Omental fat pad (tissue), 4 donors: ENCODE measurements around the gene MTCL1. TPM values are rescaled to one million over a fixed set of nuclear protein-coding genes. Genes with fewer than 3 reads are reported as not detected.

ENCODE experiments used
- ATAC-seq: fragments of 150-250 bp; one replicate; pipeline ENCODE4 v1.9.1; 2016; ENCODE audit warnings: mild to moderate bottlenecking, moderate library complexity; ENCODE audit not compliant: low FRiP score
- DNase-seq: peaks from one replicate; pipeline ENCODE4 v3.0.0-alpha.2; 2019; ENCODE audit warnings: low spot score
- total RNA-seq, 4 donors: library from RNA; depleted of rRNA; stranded (reverse); fragments of >200 nt; gene quantifications; one replicate each; pipeline ENCODE4 v1.1.0, GENCODE V29; 2016
- TF ChIP-seq, protein P1 (sequence below), 3 donors: fragments of 450-650 bp; IDR thresholded peaks; one replicate each; pipeline ENCODE4 v1.5.1; 2016 to 2017; ENCODE audit warnings: antibody characterized with exemption in 3 of 3, mild to moderate bottlenecking in 3 of 3, moderate library complexity in 2 of 3

MTCL1 gene
- total RNA-seq, 4 donors from 2014 or later: 1.6 to 3.5 (median 2.0) TPM

DNA sequence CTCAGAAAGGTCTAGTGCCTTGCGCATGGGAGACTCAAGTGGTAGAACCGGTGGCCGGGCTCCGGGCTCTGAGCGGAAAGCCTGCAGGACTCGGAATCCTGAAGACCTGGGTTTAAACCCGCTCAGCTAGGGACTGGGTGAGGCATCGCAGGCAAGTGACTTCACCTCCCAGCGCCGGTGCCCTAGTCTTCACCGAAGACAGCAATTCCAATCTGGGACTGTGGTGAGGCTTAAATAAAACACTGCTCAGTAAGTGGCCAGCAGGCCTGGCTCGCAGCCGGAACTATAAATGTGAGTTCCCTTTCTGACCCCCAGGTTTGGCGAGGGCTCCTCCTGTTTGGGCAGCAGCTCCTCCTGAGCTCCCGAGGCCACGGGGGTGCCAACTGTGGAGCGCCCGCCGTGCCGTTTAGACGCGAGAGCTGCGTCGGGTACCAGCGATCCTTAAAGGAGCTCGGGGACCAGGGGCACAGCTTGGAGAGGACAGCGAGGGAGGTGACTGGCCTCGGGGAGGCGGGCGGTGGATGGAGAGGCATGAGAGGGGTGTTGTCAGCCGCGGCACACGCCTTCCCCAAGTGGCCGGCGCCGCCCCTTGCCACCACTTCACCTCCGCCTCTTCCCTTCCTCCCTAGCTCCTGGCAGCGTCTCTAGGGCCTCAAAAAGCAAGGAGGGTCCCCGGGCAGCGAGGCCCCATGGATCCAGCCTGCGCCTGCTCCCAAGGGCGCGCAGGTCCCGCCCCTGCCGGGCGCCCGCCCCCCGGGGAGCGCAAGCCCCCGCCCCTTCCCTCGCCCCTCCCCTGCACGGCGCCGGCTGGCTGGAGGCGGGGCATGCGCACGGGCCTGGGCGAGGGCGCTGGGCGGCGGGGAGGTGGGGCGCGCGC lies 757 bp upstream of the MTCL1 start:
- peak; percentile 95 for ATAC-seq
- peak; percentile 55 for DNase-seq
- TF ChIP-seq, protein P1, sequence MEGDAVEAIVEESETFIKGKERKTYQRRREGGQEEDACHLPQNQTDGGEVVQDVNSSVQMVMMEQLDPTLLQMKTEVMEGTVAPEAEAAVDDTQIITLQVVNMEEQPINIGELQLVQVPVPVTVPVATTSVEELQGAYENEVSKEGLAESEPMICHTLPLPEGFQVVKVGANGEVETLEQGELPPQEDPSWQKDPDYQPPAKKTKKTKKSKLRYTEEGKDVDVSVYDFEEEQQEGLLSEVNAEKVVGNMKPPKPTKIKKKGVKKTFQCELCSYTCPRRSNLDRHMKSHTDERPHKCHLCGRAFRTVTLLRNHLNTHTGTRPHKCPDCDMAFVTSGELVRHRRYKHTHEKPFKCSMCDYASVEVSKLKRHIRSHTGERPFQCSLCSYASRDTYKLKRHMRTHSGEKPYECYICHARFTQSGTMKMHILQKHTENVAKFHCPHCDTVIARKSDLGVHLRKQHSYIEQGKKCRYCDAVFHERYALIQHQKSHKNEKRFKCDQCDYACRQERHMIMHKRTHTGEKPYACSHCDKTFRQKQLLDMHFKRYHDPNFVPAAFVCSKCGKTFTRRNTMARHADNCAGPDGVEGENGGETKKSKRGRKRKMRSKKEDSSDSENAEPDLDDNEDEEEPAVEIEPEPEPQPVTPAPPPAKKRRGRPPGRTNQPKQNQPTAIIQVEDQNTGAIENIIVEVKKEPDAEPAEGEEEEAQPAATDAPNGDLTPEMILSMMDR (IDR thresholded peaks at IDR 0.05): no peak

DNA sequence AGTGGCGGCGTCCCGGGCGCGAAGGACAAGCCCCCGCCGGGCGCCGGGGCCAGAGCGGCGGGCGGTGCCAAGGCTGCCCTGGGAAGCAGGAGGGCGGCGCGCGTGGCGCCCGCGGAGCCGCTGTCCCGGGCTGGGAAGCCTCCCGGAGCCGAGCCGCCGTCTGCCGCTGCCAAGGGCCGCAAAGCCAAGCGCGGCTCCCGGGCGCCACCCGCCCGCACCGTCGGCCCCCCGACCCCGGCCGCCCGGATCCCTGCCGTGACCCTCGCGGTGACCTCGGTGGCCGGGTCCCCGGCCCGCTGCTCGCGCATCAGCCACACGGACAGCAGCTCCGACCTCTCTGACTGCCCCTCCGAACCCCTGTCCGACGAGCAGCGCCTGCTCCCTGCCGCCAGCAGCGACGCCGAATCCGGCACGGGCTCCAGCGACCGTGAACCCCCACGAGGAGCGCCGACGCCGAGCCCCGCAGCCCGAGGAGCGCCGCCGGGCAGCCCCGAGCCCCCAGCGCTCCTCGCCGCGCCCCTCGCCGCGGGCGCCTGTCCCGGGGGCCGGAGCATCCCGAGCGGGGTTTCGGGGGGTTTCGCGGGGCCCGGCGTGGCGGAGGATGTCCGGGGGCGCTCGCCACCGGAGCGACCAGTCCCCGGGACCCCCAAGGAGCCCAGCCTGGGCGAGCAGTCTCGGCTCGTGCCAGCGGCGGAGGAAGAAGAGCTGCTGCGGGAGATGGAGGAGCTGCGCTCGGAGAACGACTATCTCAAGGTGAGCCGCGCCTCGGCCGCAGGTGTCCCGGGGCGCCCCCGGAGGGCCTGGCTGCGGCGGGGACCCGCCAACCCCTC lies 820 bp downstream of the MTCL1 start:
- TF ChIP-seq, protein P1 (IDR thresholded peaks at IDR 0.05): no peak
- DNase-seq (no peak), ATAC-seq (peak; percentile 10)

DNA sequence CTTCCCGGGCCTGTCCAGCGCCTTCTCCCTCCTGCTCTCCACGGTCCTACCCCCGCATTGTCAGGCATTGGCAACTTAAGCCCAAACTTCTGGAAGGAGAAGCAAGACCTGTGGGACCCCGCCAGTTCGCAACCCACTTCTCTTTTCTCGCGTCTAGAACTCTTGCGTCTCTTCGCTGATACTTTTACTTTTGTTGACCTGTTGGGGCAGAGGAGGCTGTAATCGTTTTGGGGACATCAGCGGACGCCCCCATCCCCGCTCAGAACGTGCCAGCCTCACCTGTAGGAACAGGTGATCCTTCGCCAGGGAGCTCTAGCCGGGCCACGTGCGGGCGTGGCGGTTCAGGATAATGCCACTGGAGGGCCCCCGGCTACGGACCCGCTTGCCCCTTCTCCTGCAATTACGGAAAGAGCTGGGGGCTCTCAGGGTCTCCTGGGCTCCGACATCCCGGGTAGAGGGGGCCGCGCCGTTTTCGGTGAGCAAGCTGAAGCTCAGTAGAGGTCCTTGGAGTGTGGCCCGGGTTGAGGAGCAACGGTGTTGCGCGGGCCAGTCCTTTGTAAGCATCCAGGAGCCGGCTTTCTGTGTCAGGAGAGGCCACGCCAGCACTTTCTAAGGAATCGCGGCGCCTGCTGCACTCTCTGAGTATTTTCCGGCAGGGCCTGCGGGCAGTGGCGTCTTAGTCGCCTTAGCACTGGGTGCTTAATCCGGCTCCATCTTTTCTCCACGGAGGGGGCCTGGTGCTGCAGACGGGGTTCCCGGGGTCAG lies 1.6 kb downstream of the MTCL1 start:
- no peak for ATAC-seq
- no peak for DNase-seq
- TF ChIP-seq, protein P1 (IDR thresholded peaks at IDR 0.05): no peak

DNA sequence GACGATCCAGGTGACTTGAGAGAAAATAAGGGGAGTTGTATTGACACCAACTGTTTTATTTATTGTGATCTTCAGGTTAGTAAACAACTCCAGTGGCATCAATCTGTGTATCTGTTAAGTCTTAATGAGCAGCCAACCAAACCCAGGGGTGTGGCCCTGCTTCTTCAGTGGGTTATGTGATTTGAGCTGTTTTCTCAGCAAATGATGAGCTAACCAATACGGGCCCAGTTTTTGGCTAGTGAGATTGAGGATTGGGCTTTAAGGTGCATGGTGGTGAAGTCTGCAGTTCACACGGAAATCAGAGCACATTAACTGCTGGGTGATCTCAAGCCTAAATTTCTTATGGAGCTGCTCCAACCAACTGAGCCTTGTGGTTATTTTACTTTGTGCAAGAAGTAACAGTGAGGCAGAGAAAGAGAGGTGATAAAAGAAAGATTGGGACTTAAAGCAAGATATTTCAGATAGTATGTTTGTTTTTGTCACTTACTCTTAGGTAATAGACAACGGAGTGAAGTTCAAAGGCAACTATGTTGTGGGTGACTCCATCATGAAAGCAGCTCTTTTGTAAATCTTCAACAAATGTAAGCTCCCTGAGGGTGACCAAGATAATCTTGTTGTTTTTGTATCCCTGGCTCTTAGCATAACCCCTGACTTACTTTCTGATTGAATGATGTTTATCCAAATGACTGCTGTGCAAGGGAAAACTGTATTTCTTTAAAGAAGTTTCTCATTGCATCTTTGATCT lies 2.4 kb downstream of the MTCL1 start:
- ATAC-seq: no peak
- no peak for DNase-seq
- TF ChIP-seq, protein P1 (IDR thresholded peaks at IDR 0.05): no peak

DNA sequence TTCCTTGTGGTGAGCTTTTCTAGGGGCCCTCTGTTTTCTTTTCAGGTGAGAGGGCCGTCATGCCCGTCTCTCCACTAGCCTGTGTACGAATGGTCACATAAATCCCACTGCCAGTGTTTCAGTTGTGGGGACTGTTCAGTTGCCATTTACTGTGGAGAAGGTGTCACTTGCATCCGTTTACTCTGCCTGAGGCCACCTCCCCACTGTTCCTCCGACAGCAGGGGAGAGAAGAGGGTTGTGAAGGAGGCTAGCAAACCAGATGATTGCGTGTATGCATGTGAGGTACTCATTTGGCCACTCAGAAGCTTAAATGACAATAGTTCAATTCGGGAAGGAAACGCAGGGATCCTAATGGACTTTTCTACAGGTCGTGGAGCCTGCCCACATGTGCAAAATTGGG lies 3.3 kb downstream of the MTCL1 start:
- TF ChIP-seq, protein P1 (IDR thresholded peaks at IDR 0.05): no peak
- DNase-seq: no peak
- no peak for ATAC-seq
